GM12878 (cell line): ENCODE data around the gene PKD1. TPM values are rescaled to one million over a fixed set of nuclear protein-coding genes. Genes with fewer than 3 reads are reported as not detected.

Experiments used
- ATAC-seq: fragments of 200-7000 bp; cut with Tn5 transposase; 3 replicates; pipeline ENCODE4 v1.9.1; 2020; ENCODE audit warnings: mild to moderate bottlenecking, moderate library complexity
- BruUV-seq: library from RNA; stranded (reverse); fragments of 400-500 nt; replicated peaks from 2 replicates; lab custom pipeline; 2021; lab: Mats Ljungman, UMichigan
- CTCF ChIA-PET: fragments of 300-600 bp; sonication (Branson Sonifier 250); formaldehyde crosslinking; extraction: SDS; loops from one replicate; lab custom pipeline; 2021; ENCODE audit warnings: inconsistent platforms; lab: Yijun Ruan, JAX
- POLR2A ChIA-PET: fragments of 350-600 bp; formaldehyde crosslinking; extraction: SDS; loops from one replicate; lab custom pipeline; 2021; ENCODE audit warnings: inconsistent platforms; lab: Charles Lee
- RAD21 ChIA-PET: fragments of 300-600 bp; sonication (Branson Sonifier 250); formaldehyde crosslinking; loops from one replicate; lab custom pipeline; 2023; ENCODE audit warnings: antibody characterized with exemption; ENCODE audit not compliant: unreplicated experiment; lab: Charles Lee
- SMC1A ChIA-PET: fragments of 300-600 bp; sonication (Branson Sonifier 250); formaldehyde crosslinking; loops from one replicate; lab custom pipeline; 2023; ENCODE audit not compliant: unreplicated experiment, uncharacterized antibody; lab: Charles Lee
- DNase-seq: peaks from one replicate; pipeline ENCODE4 v3.0.0-alpha.2; 2011; ENCODE audit warnings: low read depth, low spot score
- FAIRE-seq: peaks from 3 replicates; lab custom pipeline; 2011; peaks lifted over from hg19 to GRCh38; lab: Jason Lieb, UNC
- H2AFZ ChIP-seq: 2 replicates; pipeline ENCODE4 v1.6.0; 2011; ENCODE audit warnings: low read depth, low read length, control low read depth; ENCODE audit not compliant: control insufficient read depth
- H3K27ac ChIP-seq: 2 replicates; pipeline ENCODE4 v1.5.1; 2011; ENCODE audit warnings: control low read depth; ENCODE audit not compliant: control insufficient read depth, insufficient read depth
- H3K27me3 ChIP-seq, 2 experiments: replicated peaks in 1 of 2; 2 replicates each; pipeline versions ENCODE4 v1.6.0 to v1.6.1; 2011; ENCODE audit warnings: low read length in 1 of 2; ENCODE audit not compliant: control insufficient read depth in 2 of 2, insufficient read depth in 2 of 2
- H3K36me3 ChIP-seq, 2 experiments: 2 replicates each; pipeline ENCODE4 v1.5.1; 2011; ENCODE audit warnings: low read length in 1 of 2; ENCODE audit not compliant: control insufficient read depth in 2 of 2, insufficient read depth in 2 of 2
- H3K4me1 ChIP-seq: 2 replicates; pipeline ENCODE4 v1.6.1; 2011; ENCODE audit warnings: mild to moderate bottlenecking, low read length, moderate library complexity, mixed read lengths; ENCODE audit not compliant: control insufficient read depth, insufficient read depth
- H3K4me2 ChIP-seq: 2 replicates; pipeline ENCODE4 v1.6.0; 2011; ENCODE audit warnings: control low read depth; ENCODE audit not compliant: control insufficient read depth, insufficient read depth
- H3K4me3 ChIP-seq: fragments of 200-600 bp; sonication (generic); 2 replicates; pipeline ENCODE4 v1.5.1; 2016
- H3K79me2 ChIP-seq: 2 replicates; pipeline ENCODE4 v1.6.0; 2011; ENCODE audit warnings: low read length; ENCODE audit not compliant: control insufficient read depth, insufficient read depth
- H3K9ac ChIP-seq: 2 replicates; pipeline ENCODE4 v1.8.0; 2011; ENCODE audit warnings: low read length, control low read depth, mixed read lengths; ENCODE audit not compliant: control insufficient read depth, insufficient read depth
- H3K9me3 ChIP-seq: replicated peaks from 3 replicates; pipeline ENCODE4 v1.5.1; 2011; ENCODE audit warnings: mild to moderate bottlenecking, low read length; ENCODE audit not compliant: control insufficient read depth, insufficient read depth
- H4K20me1 ChIP-seq: 2 replicates; pipeline ENCODE4 v1.6.0; 2011; ENCODE audit not compliant: control insufficient read depth, insufficient read depth
- BHLHE40 ChIP-seq, 2 experiments: fragments of 450-650 bp in 1 of 2; IDR thresholded peaks; 2 replicates each; pipeline ENCODE4 v1.6.1; 2011 to 2017; ENCODE audit warnings: low read depth in 2 of 2, borderline replicate concordance in 1 of 2, improper control_type of control experiment in 1 of 2, low read length in 1 of 2, mild to moderate bottlenecking in 1 of 2
- ETV6 ChIP-seq, 2 experiments: fragments of 450-650 bp in 1 of 2; IDR thresholded peaks in 1 of 2; conservative IDR thresholded peaks in 1 of 2; 2 replicates each; pipeline ENCODE4 v1.6.1; 2014; ENCODE audit warnings: antibody characterized with exemption in 1 of 2, borderline replicate concordance in 1 of 2, low read depth in 1 of 2, mild to moderate bottlenecking in 1 of 2, moderate library complexity in 1 of 2
- JUNB ChIP-seq: IDR thresholded peaks from 2 replicates; pipeline ENCODE4 v1.6.1; 2016; ENCODE audit warnings: antibody characterized with exemption, mild to moderate bottlenecking
- KAT2A ChIP-seq: conservative IDR thresholded peaks from 2 replicates; pipeline ENCODE4 v1.6.1; 2011; ENCODE audit warnings: low read depth, low read length; ENCODE audit not compliant: control insufficient read depth
- MEF2B ChIP-seq: fragments of 450-650 bp; IDR thresholded peaks from 2 replicates; pipeline ENCODE4 v1.6.1; 2018; ENCODE audit warnings: mild to moderate bottlenecking, moderate library complexity; ENCODE audit not compliant: partially characterized antibody, poor library complexity, severe bottlenecking
- NR2C2 ChIP-seq: IDR thresholded peaks from 2 replicates; pipeline ENCODE4 v1.6.1; 2011; ENCODE audit warnings: borderline replicate concordance, low read depth; ENCODE audit not compliant: control insufficient read depth, insufficient read length
- NR2F1 ChIP-seq: fragments of 450-650 bp; conservative IDR thresholded peaks from 2 replicates; pipeline ENCODE4 v1.6.1; 2017; ENCODE audit warnings: mild to moderate bottlenecking
- PML ChIP-seq: IDR thresholded peaks from 2 replicates; pipeline ENCODE4 v1.6.1; 2012; ENCODE audit warnings: low read length, inconsistent platforms
- POLR2A ChIP-seq: IDR thresholded peaks from 2 replicates; pipeline ENCODE4 v1.6.1; 2011; ENCODE audit warnings: low read depth, mild to moderate bottlenecking, low read length
- POLR2AphosphoS5 ChIP-seq: IDR thresholded peaks from 2 replicates; pipeline ENCODE4 v1.6.1; 2011; ENCODE audit warnings: mild to moderate bottlenecking, low read length, inconsistent platforms
- RBBP5 ChIP-seq: fragments of 200-600 bp; sonication (generic); conservative IDR thresholded peaks from 2 replicates; pipeline ENCODE4 v1.6.1; 2016
- SIX5 ChIP-seq: IDR thresholded peaks from 2 replicates; pipeline ENCODE4 v1.6.1; 2011; ENCODE audit warnings: mild to moderate bottlenecking, low read depth, low read length, moderate library complexity; ENCODE audit not compliant: severe bottlenecking
- SMAD5 ChIP-seq: IDR thresholded peaks from 2 replicates; pipeline ENCODE4 v1.6.1; 2016; ENCODE audit warnings: antibody characterized with exemption, low read depth
- SMARCA5 ChIP-seq: fragments of 450-650 bp; IDR thresholded peaks from 2 replicates; pipeline ENCODE4 v1.6.1; 2017; ENCODE audit warnings: mild to moderate bottlenecking
- SUPT20H ChIP-seq: IDR thresholded peaks from 2 replicates; pipeline ENCODE4 v1.6.1; 2011; ENCODE audit warnings: low read depth, mild to moderate bottlenecking, low read length, moderate library complexity, borderline replicate concordance; ENCODE audit not compliant: control insufficient read depth
- ZNF217 ChIP-seq: fragments of 450-650 bp; IDR thresholded peaks from 2 replicates; pipeline ENCODE4 v1.6.1; 2017; ENCODE audit warnings: antibody characterized with exemption, mild to moderate bottlenecking
- WGBS: methylation state at CpG from one replicate; pipeline ENCODE4 v1.1.6; 2016; ENCODE audit warnings: low lambda C conversion rate; ENCODE audit not compliant: insufficient replicate concordance, insufficient coverage; ENCODE audit errors: missing lambda C conversion rate; 5-methylcytosine and 5-hydroxymethylcytosine counted together
- in situ Hi-C: fragments of 300-500 bp; cut with MboI; formaldehyde crosslinking; loops from 9 replicates; pipeline ENCODE4 v1.14.3; 2018; ENCODE audit warnings: mixed read lengths
- intact Hi-C: fragments of 100-400 bp; cut with micrococcal nuclease; formaldehyde crosslinking; loops from one replicate; pipeline ENCODE4 v1.14.2; 2022; ENCODE audit not compliant: unreplicated experiment
- polyA plus RNA-seq, 11 experiments: library from polyadenylated mRNA; depleted of rRNA in 4 of 11; unstranded in 6 of 11; stranded (reverse) in 5 of 11; fragments of >200 nt; fragmentation: Nextera tagmentation in 4 of 11; fragmentation: Illumina TruSeq in 1 of 11; extraction: Ambion mirVana in 4 of 11; extraction: Trizol in 1 of 11; gene quantifications; 1 replicate in 1 of 11; 2 replicates in 10 of 11; pipeline versions ENCODE4 v1.2.1 to v1.2.3, GENCODE V29; 2011 to 2016; ENCODE audit warnings: inconsistent platforms in 2 of 11, missing spikeins in 2 of 11, low read depth in 1 of 11
- total RNA-seq, 4 experiments: library from RNA; depleted of rRNA in 3 of 4; stranded (reverse); fragments of >200 nt in 3 of 4; fragmentation: Illumina TruSeq in 1 of 4; extraction: Trizol in 1 of 4; gene quantifications; 2 replicates each; pipeline versions ENCODE4 v1.2.1 to v1.2.3, GENCODE V29; 2013 to 2021
- TF ChIP-seq, protein P1 (sequence below): IDR thresholded peaks from 2 replicates; pipeline ENCODE4 v1.6.1; 2011; ENCODE audit warnings: borderline replicate concordance, low read depth, mild to moderate bottlenecking, moderate library complexity, mixed read lengths, low read length; ENCODE audit not compliant: insufficient read depth; ENCODE audit errors: extremely low read length
- TF ChIP-seq, protein P2 (sequence below): IDR thresholded peaks from 2 replicates; pipeline ENCODE4 v1.6.1; 2012; ENCODE audit warnings: low read depth, low read length, improper control_type of control experiment
- TF ChIP-seq, protein P3 (sequence below): fragments of 450-650 bp; IDR thresholded peaks from 2 replicates; pipeline ENCODE4 v1.6.1; 2018; ENCODE audit warnings: borderline replicate concordance, mild to moderate bottlenecking; ENCODE audit not compliant: partially characterized antibody
- TF ChIP-seq, protein P4 (sequence below): IDR thresholded peaks from 2 replicates; pipeline ENCODE4 v1.6.1; 2011; ENCODE audit warnings: low read depth, mild to moderate bottlenecking, low read length, moderate library complexity, borderline replicate concordance; ENCODE audit errors: extremely low read depth

PKD1 gene
- total and polyA plus RNA-seq, 10 of the 15 experiments (the other 5 are each of a cell fraction or from before 2014, with no cell fraction given): 0.11 to 62.0 (median 6.1) TPM

DNA sequence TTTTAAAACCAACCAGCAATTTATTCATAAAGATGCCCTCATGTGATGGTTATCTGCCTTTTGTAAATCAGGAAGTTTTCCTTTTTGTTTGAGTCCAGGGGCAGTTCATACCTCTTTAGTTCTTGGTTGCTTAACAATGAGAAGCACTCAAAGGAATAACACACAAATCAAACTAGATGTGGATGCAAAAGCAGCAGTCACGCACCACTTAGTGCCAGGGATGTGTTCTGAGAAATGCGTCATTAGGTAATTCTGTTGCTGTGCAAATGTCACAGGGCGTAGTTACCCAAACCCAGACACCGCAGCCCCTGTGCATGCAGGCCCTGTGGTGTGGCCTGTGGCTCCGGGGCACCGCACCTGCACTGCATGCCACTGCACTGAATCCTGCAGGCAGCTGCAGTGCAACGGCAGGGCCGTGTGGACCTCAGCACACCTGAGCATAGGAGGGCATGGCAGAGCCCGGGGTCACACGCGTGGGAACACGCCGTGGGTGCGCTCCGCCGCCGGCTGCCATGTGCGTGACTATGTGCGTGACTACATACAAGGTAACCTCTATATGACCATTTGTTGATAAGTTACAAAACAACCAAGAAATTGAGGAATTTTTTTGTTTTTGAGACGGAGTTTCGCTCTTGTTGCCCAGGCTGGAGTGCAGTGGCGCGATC, 39.6 kb downstream of the PKD1 start:
- intact Hi-C loops: no loop called here

More for the DNA sequence above, 39.6 kb downstream of the PKD1 start:
- H3K27me3 ChIP-seq: no peaks in the 10 kb centered on the region
- TF ChIP-seq SMARCA5 (no peak), ZNF217 (no peak), JUNB (no peak), NR2F1 (no peak), ETV6 (conservative IDR thresholded peaks at IDR 0.05 in 1 of 2, IDR thresholded peaks at IDR 0.05 in 1 of 2; ENCODE audit: borderline replicate concordance in 1 of 2, low read depth in 1 of 2) (no peak), NR2C2 (no peak), RBBP5 (no peak), SIX5 (no peak), PML (no peak), MEF2B (no peak), POLR2AphosphoS5 (no peak), SUPT20H (no peak), KAT2A (no peak), SMAD5 (no peak), POLR2A (no peak), BHLHE40 (IDR thresholded peaks at IDR 0.05; ENCODE audit: borderline replicate concordance in 1 of 2, low read depth in 2 of 2, low read length in 1 of 2) (no peak)
- TF ChIP-seq, protein P1, sequence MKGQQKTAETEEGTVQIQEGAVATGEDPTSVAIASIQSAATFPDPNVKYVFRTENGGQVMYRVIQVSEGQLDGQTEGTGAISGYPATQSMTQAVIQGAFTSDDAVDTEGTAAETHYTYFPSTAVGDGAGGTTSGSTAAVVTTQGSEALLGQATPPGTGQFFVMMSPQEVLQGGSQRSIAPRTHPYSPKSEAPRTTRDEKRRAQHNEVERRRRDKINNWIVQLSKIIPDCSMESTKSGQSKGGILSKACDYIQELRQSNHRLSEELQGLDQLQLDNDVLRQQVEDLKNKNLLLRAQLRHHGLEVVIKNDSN: no peak
- TF ChIP-seq, protein P2, sequence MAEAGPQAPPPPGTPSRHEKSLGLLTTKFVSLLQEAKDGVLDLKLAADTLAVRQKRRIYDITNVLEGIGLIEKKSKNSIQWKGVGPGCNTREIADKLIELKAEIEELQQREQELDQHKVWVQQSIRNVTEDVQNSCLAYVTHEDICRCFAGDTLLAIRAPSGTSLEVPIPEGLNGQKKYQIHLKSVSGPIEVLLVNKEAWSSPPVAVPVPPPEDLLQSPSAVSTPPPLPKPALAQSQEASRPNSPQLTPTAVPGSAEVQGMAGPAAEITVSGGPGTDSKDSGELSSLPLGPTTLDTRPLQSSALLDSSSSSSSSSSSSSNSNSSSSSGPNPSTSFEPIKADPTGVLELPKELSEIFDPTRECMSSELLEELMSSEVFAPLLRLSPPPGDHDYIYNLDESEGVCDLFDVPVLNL: no peak
- TF ChIP-seq, protein P3, sequence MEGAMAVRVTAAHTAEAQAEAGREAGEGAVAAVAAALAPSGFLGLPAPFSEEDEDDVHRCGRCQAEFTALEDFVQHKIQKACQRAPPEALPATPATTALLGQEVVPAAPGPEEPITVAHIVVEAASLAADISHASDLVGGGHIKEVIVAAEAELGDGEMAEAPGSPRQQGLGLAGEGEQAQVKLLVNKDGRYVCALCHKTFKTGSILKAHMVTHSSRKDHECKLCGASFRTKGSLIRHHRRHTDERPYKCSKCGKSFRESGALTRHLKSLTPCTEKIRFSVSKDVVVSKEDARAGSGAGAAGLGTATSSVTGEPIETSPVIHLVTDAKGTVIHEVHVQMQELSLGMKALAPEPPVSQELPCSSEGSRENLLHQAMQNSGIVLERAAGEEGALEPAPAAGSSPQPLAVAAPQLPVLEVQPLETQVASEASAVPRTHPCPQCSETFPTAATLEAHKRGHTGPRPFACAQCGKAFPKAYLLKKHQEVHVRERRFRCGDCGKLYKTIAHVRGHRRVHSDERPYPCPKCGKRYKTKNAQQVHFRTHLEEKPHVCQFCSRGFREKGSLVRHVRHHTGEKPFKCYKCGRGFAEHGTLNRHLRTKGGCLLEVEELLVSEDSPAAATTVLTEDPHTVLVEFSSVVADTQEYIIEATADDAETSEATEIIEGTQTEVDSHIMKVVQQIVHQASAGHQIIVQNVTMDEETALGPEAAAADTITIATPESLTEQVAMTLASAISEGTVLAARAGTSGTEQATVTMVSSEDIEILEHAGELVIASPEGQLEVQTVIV: no peak
- TF ChIP-seq, protein P4, sequence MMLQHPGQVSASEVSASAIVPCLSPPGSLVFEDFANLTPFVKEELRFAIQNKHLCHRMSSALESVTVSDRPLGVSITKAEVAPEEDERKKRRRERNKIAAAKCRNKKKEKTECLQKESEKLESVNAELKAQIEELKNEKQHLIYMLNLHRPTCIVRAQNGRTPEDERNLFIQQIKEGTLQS: no peak
- no peak overlapping the region for H2AFZ ChIP-seq
- ATAC-seq (no peak), DNase-seq (no peak), FAIRE-seq (no peak)
- no peaks in the 10 kb centered on the region for H3K9me3 ChIP-seq
- no peak overlapping the region for H3K4me2 ChIP-seq
- H3K4me3 ChIP-seq: no peak overlapping the region
- ChIA-PET RAD21 (no interaction called here), CTCF (no interaction called here), SMC1A (no interaction called here), POLR2A (no interaction called here)
- in situ Hi-C loops: no loop called here
- no peaks in the 10 kb centered on the region for H3K4me1 ChIP-seq
- 99% methylated on average over 23 of the region's 23 CpGs for WGBS
- H3K27ac ChIP-seq: no peak overlapping the region
- H4K20me1 ChIP-seq: no peaks in the 10 kb centered on the region
- no peak overlapping the region for H3K9ac ChIP-seq
- H3K79me2 ChIP-seq: no peaks in the 10 kb centered on the region
- BruUV-seq: no TSS peak
- peaks cover 0 to 3% of the 10 kb centered on the region in 2 experiments; a peak in 3 of 4 replicates for H3K36me3 ChIP-seq
